ENCODE data around the gene SUMO3.

SUMO3 gene

GRCh38 chr21:44789880-44790279, 28.0 kb downstream of the SUMO3 start:
- no peak for TF ChIP-seq CTCF (IDR thresholded peaks at IDR 0.05)
- H3K27ac ChIP-seq = no peak overlapping the region
- no peak overlapping the region for H3K4me3 ChIP-seq
- no peak for DNase-seq (ENCODE audit: low spot score)

- H3K4me3 ChIP-seq = no peak overlapping the region
- no peak overlapping the region for H3K27ac ChIP-seq
- TF ChIP-seq CTCF (IDR thresholded peaks at IDR 0.05) = no peak
- DNase-seq (ENCODE audit: low spot score) = peak; percentile 26
Measured at GRCh38 chr21:44785620-44786335, 32.1 kb downstream of the SUMO3 start.

- DNase-seq (ENCODE audit: low spot score) = peak; percentile 56
- Histone ChIP-seq H3K4me3 (no peak overlapping the region), H3K27ac (no peak overlapping the region)
- no peak for TF ChIP-seq CTCF (IDR thresholded peaks at IDR 0.05)
Measured at GRCh38 chr21:44784810-44785209, 33.1 kb downstream of the SUMO3 start.

- DNase-seq (ENCODE audit: low spot score) = peak; percentile 1
- no peak overlapping the region for H3K4me3 ChIP-seq
- no peak overlapping the region for H3K27ac ChIP-seq
- TF ChIP-seq CTCF (IDR thresholded peaks at IDR 0.05) = no peak
Measured at GRCh38 chr21:44783020-44783696, 34.7 kb downstream of the SUMO3 start.

- no peak for TF ChIP-seq CTCF (IDR thresholded peaks at IDR 0.05)
Measured at GRCh38 chr21:44780767-44781459, 36.9 kb downstream of the SUMO3 start.

GRCh38 chr21:44780137-44780502, 37.7 kb downstream of the SUMO3 start:
- TF ChIP-seq CTCF (IDR thresholded peaks at IDR 0.05) = no peak
- Histone ChIP-seq H3K27ac (no peak overlapping the region), H3K4me3 (no peak overlapping the region)
- peak; percentile 33 for DNase-seq (ENCODE audit: low spot score)

More at GRCh38 chr21:44780767-44781459, 36.9 kb downstream of the SUMO3 start:
- DNase-seq (ENCODE audit: low spot score) = peak; percentile 52
- no peak overlapping the region for H3K27ac ChIP-seq
- H3K4me3 ChIP-seq = no peak overlapping the region
